SK-N-SH (cell line): Measurements from ENCODE around the gene BIRC5. TPM values are rescaled to one million over a fixed set of nuclear protein-coding genes. Genes with fewer than 3 reads are reported as not detected.
A peak's percentile ranks its signal among the peaks of the same experiment; 100 is the strongest.

ENCODE experiments used
- CTCF ChIA-PET: fragments of 300-600, 350-600 bp; formaldehyde crosslinking; extraction: SDS; loops from one replicate; lab custom pipeline; 2021; lab: Yijun Ruan, JAX
- POLR2A ChIA-PET: fragments of 350-600 bp; sonication (Branson Sonifier 250); formaldehyde crosslinking; extraction: SDS; loops from one replicate; lab custom pipeline; 2020; ENCODE audit warnings: antibody characterized with exemption, inconsistent platforms; lab: Yijun Ruan, JAX
- DNase-seq: peaks from one replicate; pipeline ENCODE4 v3.0.0; 2012
- H2AFZ ChIP-seq: fragments of 200-600 bp; sonication (generic); 2 replicates; pipeline ENCODE4 v1.8.1; 2016; ENCODE audit warnings: antibody characterized with exemption, mild to moderate bottlenecking, low read depth
- H3F3A ChIP-seq: fragments of 200-600 bp; sonication (generic); replicated peaks from 2 replicates; pipeline ENCODE3; 2016; ENCODE audit warnings: antibody characterized with exemption, mild to moderate bottlenecking; ENCODE audit not compliant: insufficient read depth
- H3K27ac ChIP-seq, 2 experiments: fragments of 200-500 bp in 1 of 2; fragments of 200-600 bp in 1 of 2; sonication (Bioruptor generic) in 1 of 2; sonication (generic), shearing (Covaris generic) in 1 of 2; 2 replicates each; pipeline versions ENCODE4 v1.5.1 to v1.6.1; 2014 to 2016; ENCODE audit warnings: low read depth in 2 of 2, inconsistent platforms in 1 of 2, low read length in 1 of 2, mild to moderate bottlenecking in 1 of 2, mixed read lengths in 1 of 2
- H3K27me3 ChIP-seq: fragments of 200-600 bp; sonication (generic), shearing (Covaris generic); 2 replicates; pipeline ENCODE4 v1.6.1; 2016; ENCODE audit warnings: mixed run types; ENCODE audit not compliant: insufficient read depth
- H3K36me3 ChIP-seq, 2 experiments: fragments of 200-500 bp in 1 of 2; fragments of 200-600 bp in 1 of 2; sonication (Bioruptor generic) in 1 of 2; sonication (generic) in 1 of 2; replicated peaks in 1 of 2; 2 replicates each; pipeline versions ENCODE3 to v1.5.1; 2014 to 2016; ENCODE audit warnings: low read length in 1 of 2, mild to moderate bottlenecking in 1 of 2; ENCODE audit not compliant: insufficient read depth in 2 of 2, control insufficient read depth in 1 of 2
- H3K4me1 ChIP-seq, 2 experiments: fragments of 200-500 bp in 1 of 2; fragments of 200-600 bp in 1 of 2; sonication (Bioruptor generic) in 1 of 2; sonication (generic), shearing (Covaris generic) in 1 of 2; 2 replicates each; pipeline versions ENCODE4 v1.5.1 to v1.6.1; 2014 to 2016; ENCODE audit warnings: low read depth in 1 of 2, low read length in 1 of 2, mixed run types in 1 of 2; ENCODE audit not compliant: insufficient read depth in 2 of 2, control insufficient read depth in 1 of 2
- H3K4me2 ChIP-seq: fragments of 200-600 bp; sonication (generic), shearing (Covaris generic); 2 replicates; pipeline ENCODE4 v1.6.1; 2017; ENCODE audit warnings: mixed run types
- H3K4me3 ChIP-seq, 2 experiments: fragments of 200-500 bp in 1 of 2; fragments of 200-600 bp in 1 of 2; sonication (Bioruptor generic) in 1 of 2; sonication (generic), shearing (Covaris generic) in 1 of 2; 2 replicates each; pipeline versions ENCODE4 v1.5.1 to v1.8.1; 2014 to 2016; ENCODE audit warnings: low read depth in 2 of 2, inconsistent platforms in 1 of 2, low read length in 1 of 2, mild to moderate bottlenecking in 1 of 2, mixed read lengths in 1 of 2, moderate library complexity in 1 of 2
- H3K79me2 ChIP-seq: fragments of 200-600 bp; sonication (generic); 2 replicates; pipeline ENCODE4 v1.8.1; 2017; ENCODE audit warnings: mild to moderate bottlenecking; ENCODE audit not compliant: insufficient read depth
- H3K9ac ChIP-seq: fragments of 200-600 bp; sonication (generic); 2 replicates; pipeline ENCODE4 v1.6.1; 2017; ENCODE audit warnings: mixed run types
- H3K9me2 ChIP-seq: fragments of 200-600 bp; sonication (generic); 2 replicates; pipeline ENCODE4 v1.6.1; 2017; ENCODE audit warnings: mixed run types
- H3K9me3 ChIP-seq: fragments of 200-600 bp; sonication (generic); 2 replicates; pipeline ENCODE4 v1.6.1; 2017; ENCODE audit warnings: mixed run types, mild to moderate bottlenecking, moderate library complexity
- H4K20me1 ChIP-seq: fragments of 200-600 bp; sonication (generic); 2 replicates; pipeline ENCODE4 v1.6.1; 2017; ENCODE audit warnings: mild to moderate bottlenecking, mixed run types; ENCODE audit not compliant: insufficient read depth
- CHD2 ChIP-seq: fragments of 150-350 bp; IDR thresholded peaks from 2 replicates; pipeline ENCODE4 v1.6.1; 2018; ENCODE audit warnings: low read length; ENCODE audit not compliant: partially characterized antibody
- EZH2phosphoT487 ChIP-seq: fragments of 200-600 bp; sonication (generic); IDR thresholded peaks from 2 replicates; pipeline ENCODE4 v1.6.1; 2017; ENCODE audit warnings: low read depth, mixed run types, mild to moderate bottlenecking, antibody characterized with exemption, moderate library complexity, borderline replicate concordance
- FOXJ3 ChIP-seq: sonication (generic); formaldehyde crosslinking; IDR thresholded peaks from 2 replicates; pipeline ENCODE4 v1.5.1; 2020; ENCODE audit warnings: mild to moderate bottlenecking, missing genetic modification reagents
- GATA2 ChIP-seq: sonication (generic); formaldehyde crosslinking; IDR thresholded peaks from 2 replicates; pipeline ENCODE4 v1.5.0; 2020; ENCODE audit warnings: mild to moderate bottlenecking, missing genetic modification reagents
- MXI1 ChIP-seq: IDR thresholded peaks from 2 replicates; pipeline ENCODE4 v1.6.1; 2012; ENCODE audit warnings: mild to moderate bottlenecking, low read depth, low read length, improper control_type of control experiment
- NFIC ChIP-seq: IDR thresholded peaks from 2 replicates; pipeline ENCODE4 v1.4.0; 2012; ENCODE audit warnings: borderline replicate concordance
- RAD21 ChIP-seq: IDR thresholded peaks from 2 replicates; pipeline ENCODE4 v1.6.1; 2012; ENCODE audit warnings: mild to moderate bottlenecking, low read length
- RXRA ChIP-seq: IDR thresholded peaks from 2 replicates; pipeline ENCODE4 v1.4.0; 2012; ENCODE audit warnings: low read depth, mild to moderate bottlenecking, borderline replicate concordance
- SMC3 ChIP-seq: IDR thresholded peaks from 2 replicates; pipeline ENCODE4 v1.6.1; 2012; ENCODE audit warnings: low read depth, low read length, improper control_type of control experiment
- TAF1 ChIP-seq: IDR thresholded peaks from 2 replicates; pipeline ENCODE4 v1.6.1; 2012; ENCODE audit warnings: low read depth, mild to moderate bottlenecking, low read length, moderate library complexity, borderline replicate concordance
- ZBTB33 ChIP-seq: IDR thresholded peaks from 2 replicates; pipeline ENCODE4 v1.4.0; 2012; ENCODE audit warnings: low read depth, borderline replicate concordance
- WGBS: methylation state at CpG from one replicate; pipeline ENCODE4 v1.1.6; 2017; ENCODE audit warnings: low lambda C conversion rate; 5-methylcytosine and 5-hydroxymethylcytosine counted together
- polyA plus RNA-seq, 3 experiments: library from polyadenylated mRNA; depleted of rRNA; stranded (reverse); fragments of >200 nt; gene quantifications; 2 replicates each; pipeline ENCODE4 v1.2.3, GENCODE V29; 2012
- TF ChIP-seq, protein P1 (sequence below): IDR thresholded peaks from 2 replicates; pipeline ENCODE4; 2012
- TF ChIP-seq, protein P2 (sequence below): IDR thresholded peaks from 2 replicates; pipeline ENCODE4 v1.4.0; 2012; ENCODE audit warnings: low read depth
- TF ChIP-seq, protein P3 (sequence below): fragments of 150-350 bp; IDR thresholded peaks from 2 replicates; pipeline ENCODE4 v1.6.1; 2017; ENCODE audit warnings: antibody characterized with exemption, low read length, low read depth, borderline replicate concordance

The BIRC5 gene
- polyA plus RNA-seq, 1 of the 3 experiments (the other 2 are of a cell fraction): 31.4 TPM

GRCh38 chr17:78268951-78269905 lies 55.2 kb downstream of the BIRC5 start (continued):
- TF ChIP-seq, protein P1, sequence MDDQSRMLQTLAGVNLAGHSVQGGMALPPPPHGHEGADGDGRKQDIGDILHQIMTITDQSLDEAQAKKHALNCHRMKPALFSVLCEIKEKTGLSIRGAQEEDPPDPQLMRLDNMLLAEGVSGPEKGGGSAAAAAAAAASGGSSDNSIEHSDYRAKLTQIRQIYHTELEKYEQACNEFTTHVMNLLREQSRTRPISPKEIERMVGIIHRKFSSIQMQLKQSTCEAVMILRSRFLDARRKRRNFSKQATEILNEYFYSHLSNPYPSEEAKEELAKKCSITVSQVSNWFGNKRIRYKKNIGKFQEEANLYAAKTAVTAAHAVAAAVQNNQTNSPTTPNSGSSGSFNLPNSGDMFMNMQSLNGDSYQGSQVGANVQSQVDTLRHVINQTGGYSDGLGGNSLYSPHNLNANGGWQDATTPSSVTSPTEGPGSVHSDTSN: no peak
- TF ChIP-seq CHD2 (peak; percentile 83), FOXJ3 (CRISPR knock-in tag) (no peak), MXI1 (peak; percentile 81), SMC3 (no peak)

DNA sequence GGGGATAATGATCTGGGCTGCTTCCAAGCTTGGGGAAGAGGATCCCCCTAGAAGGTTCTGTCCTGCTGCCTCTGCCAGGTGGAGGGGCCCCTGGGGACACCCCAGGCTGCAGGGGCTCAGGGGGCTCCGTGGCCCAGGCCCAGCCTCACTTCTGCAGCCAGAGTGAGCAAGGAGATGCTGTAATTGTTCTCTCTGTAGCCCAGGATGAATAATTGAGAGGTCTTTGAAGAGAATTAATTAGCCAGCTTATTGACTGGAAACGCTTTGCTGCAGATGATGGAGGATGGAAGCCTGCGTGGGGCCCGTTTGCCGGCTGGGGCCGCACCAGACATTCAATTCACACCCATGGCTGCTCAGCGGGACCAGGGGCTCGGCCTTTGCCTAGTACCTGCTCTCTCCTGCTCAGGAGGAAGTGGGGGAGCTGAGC lies 55.9 kb downstream of the BIRC5 start:
- Histone ChIP-seq H3K9me2 (no peaks in the 10 kb centered on the region), H4K20me1 (no peaks in the 10 kb centered on the region), H3K9ac (no peak overlapping the region), H3F3A (no peaks in the 10 kb centered on the region), H3K4me1 (peaks cover 0 to 71% of the 10 kb centered on the region in 2 experiments; a peak in 2 of 4 replicates), H3K27ac (peak overlapping the region in 1 of 2 experiments; percentile 91; a peak in 2 of 4 replicates), H3K27me3 (peaks cover 16% of the 10 kb centered on the region), H3K4me3 (no peak overlapping the region), H2AFZ (no peak overlapping the region), H3K36me3 (no peaks in the 10 kb centered on the region), H3K9me3 (no peaks in the 10 kb centered on the region), H3K4me2 (no peak overlapping the region), H3K79me2 (no peaks in the 10 kb centered on the region)
- ChIA-PET POLR2A (interaction anchor here (0.7 to 3.7 kb wide), 2 partner anchors 12 to 89 kb away, joined by 3 to 13 read pairs; no protein-coding TSS in a partner anchor), CTCF (interaction anchor here (0.8 to 6.6 kb wide), 8 partner anchors 10 to 152 kb away, joined by 3 to 46 read pairs (median 7); no protein-coding TSS in a partner anchor)
- TF ChIP-seq, protein P2, sequence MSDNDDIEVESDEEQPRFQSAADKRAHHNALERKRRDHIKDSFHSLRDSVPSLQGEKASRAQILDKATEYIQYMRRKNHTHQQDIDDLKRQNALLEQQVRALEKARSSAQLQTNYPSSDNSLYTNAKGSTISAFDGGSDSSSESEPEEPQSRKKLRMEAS: no peak
- no peak for TF ChIP-seq TAF1
- no peak for TF ChIP-seq CHD2
- TF ChIP-seq GATA2: no peak
- TF ChIP-seq NFIC: no peak
- TF ChIP-seq FOXJ3 (CRISPR knock-in tag): no peak
- no peak for TF ChIP-seq RAD21
- TF ChIP-seq RXRA: no peak
- no peak for TF ChIP-seq EZH2phosphoT487
- TF ChIP-seq, protein P3, sequence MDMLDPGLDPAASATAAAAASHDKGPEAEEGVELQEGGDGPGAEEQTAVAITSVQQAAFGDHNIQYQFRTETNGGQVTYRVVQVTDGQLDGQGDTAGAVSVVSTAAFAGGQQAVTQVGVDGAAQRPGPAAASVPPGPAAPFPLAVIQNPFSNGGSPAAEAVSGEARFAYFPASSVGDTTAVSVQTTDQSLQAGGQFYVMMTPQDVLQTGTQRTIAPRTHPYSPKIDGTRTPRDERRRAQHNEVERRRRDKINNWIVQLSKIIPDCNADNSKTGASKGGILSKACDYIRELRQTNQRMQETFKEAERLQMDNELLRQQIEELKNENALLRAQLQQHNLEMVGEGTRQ: no peak
- TF ChIP-seq ZBTB33: no peak
- no peak for DNase-seq
- WGBS: 78% methylated on average over 6 of the region's 8 CpGs
